Activated T-cell treated with anti-CD3 and anti-CD28 coated beads, Interleukin-2, amount 50 U/mL, for 1 hour (primary cell): ENCODE data around the gene DHRSX.
A peak's percentile ranks its signal among the peaks of the same experiment; 100 is the strongest.
"Not testable (repeated sequence)": the region's sequence is repeated elsewhere in the genome, so short reads cannot be mapped to it uniquely, and the experiment has no call there.

Source experiments
- DNase-seq: peaks from one replicate; pipeline ENCODE4 v3.0.0-alpha.2; 2020

The DHRSX gene, protein sequence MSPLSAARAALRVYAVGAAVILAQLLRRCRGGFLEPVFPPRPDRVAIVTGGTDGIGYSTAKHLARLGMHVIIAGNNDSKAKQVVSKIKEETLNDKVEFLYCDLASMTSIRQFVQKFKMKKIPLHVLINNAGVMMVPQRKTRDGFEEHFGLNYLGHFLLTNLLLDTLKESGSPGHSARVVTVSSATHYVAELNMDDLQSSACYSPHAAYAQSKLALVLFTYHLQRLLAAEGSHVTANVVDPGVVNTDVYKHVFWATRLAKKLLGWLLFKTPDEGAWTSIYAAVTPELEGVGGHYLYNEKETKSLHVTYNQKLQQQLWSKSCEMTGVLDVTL

DNA sequence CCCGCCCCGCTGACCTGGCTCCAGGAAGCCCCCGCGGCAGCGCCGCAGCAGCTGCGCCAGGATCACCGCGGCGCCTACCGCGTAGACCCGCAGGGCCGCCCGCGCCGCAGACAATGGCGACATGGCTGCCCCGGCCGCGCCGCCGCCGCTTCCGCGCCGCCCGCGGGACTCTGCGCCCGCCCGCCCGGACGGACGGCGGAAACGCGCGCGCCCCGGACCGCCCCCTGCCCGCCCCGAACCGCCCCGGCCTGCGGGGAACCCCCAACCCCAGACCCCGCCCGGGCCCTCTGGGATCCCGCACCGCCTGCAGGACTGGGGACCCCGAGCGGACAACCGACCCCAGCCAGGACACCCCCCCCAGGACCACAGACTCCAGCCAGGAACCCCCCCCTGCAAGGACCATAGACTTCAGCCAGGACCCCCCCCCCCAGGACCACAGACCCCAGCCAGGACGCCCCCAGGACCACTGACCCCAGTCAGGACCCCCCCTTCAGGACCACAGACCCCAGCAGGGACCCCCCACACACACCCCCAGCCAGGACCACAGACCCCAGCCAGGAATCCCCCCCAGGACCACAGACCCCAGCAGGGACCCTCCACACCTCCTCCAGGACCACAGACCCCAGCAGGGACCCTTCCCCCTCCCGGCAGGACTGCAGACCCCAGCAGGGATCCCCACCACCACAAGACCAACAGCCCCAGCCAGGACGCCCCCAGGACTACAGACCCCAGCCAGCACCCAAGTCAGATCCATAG is at the start of gene DHRSX, which contains the start of gene ZBED1:
DHRSX (minus strand) TSS at position 174 of the 756 bp plus-strand sequence; CDS start at position 123, 51 bp downstream.
ZBED1 (minus strand) TSS at position 174 of the 756 bp plus-strand sequence. CDS start 10,257 bp downstream, outside the sequence.
- peak; percentile 62 for DNase-seq

DNA sequence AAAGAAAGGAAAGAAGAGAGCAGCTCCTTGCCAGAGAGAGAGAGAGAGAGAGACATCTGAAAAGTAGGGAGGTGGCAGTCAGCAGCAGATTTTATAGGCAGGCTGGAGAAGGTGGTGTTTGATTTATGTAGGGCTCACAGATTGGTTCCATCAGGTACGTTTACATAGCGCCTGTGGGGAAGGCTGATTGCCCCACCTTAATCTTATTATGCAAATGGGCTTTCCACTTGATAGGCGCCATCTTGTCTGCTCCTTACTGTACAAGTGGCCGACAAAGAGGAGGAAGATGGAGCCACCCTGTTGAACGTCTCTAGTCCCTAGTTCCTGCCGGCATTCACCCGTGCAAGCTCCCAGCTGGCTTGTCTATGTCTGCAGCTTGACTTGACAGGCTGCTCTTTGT is 49.1 kb upstream of the DHRSX start:
- DNase-seq: no peak

DNA sequence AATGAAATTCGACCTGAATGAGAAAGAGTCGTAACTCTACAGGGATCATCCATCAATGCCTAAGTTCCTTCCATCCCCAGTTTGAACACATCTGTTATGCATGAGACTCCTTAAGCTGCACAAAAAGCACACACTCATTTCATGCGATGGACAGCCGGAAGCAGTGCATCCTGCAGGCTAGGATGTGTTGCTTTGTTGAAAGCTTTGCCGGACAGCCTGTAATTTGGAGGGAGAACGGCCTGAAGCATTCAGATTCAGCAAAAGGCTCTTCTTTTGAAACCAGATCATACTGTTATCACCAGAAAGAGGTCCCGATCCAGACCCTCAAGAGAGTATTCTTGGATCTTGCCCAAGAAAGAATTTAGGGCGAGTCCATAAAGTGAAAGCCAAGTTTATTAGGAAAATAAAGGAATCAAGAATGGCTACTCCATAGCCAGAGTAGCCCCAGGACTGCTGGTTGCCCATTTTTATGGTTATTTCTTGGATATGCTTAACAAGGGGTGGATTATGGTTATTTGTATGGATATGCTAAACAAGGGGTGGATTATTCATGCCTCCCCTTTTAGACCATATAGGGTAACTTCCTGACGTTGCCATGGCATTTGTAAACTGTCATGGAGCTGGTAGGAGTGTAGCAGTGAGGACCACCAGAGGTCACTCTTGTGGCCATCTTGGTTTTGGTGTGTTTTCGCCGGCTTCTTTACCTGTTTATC is 48.1 kb upstream of the DHRSX start:
- DNase-seq: no peak

DNA sequence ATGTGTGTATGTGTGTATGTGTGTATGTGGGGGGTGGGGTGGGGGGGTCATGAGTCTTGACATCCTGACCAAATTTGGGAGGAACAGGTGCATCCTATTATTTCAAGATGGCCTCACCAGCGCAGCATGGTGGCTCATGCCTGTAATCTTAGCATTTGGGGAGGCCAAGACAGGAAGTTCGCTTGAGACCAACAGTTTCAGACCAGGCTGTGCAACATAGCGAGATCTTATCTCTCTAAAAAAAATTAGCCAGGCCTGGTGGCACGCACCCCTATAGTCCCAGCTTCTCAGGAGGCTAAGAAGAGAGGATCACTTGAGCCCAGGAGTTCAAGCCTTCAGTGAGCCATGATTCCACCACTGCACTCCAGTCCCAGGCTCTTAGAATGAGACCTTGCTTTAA is 47.0 kb upstream of the DHRSX start:
- no peak for DNase-seq

DNA sequence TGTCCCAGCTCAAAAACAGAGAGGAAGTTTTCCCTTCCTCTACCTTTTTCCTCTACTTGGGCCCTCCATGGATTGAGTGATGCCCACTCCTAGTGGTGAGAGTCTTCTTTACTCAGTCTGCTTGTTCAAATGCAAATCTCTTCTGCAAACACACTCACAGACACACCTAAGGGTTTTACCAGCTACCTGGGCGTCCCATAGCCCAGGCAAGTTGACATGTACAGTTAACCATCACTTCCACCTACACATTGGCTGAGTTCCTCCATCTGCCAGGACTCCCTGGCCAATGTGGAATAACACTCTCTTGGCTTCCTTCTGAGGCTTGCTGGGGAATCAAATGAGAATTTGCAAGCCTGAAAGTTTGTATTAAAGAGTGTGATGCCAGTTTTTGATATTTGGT is 45.7 kb upstream of the DHRSX start:
- no peak for DNase-seq

DNA sequence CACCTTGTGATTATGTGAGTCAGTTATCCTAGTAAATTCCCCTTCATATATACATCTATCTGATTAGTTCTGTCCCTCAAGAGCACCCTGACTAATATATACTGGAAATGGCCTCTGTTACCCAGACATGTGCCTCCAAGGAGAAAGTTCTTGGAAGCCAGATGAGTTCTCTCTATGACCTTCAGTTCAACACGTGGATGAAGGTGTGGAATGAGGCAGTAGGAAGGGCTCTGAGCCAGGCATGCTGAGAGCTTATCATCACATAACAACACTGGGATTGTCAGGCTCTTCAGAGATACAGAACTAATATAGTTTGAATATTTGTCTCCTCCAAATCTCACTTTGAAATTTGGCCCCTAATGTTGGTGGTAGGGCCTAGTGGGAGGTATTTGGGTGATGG is 44.4 kb upstream of the DHRSX start:
- no peak for DNase-seq

DNA sequence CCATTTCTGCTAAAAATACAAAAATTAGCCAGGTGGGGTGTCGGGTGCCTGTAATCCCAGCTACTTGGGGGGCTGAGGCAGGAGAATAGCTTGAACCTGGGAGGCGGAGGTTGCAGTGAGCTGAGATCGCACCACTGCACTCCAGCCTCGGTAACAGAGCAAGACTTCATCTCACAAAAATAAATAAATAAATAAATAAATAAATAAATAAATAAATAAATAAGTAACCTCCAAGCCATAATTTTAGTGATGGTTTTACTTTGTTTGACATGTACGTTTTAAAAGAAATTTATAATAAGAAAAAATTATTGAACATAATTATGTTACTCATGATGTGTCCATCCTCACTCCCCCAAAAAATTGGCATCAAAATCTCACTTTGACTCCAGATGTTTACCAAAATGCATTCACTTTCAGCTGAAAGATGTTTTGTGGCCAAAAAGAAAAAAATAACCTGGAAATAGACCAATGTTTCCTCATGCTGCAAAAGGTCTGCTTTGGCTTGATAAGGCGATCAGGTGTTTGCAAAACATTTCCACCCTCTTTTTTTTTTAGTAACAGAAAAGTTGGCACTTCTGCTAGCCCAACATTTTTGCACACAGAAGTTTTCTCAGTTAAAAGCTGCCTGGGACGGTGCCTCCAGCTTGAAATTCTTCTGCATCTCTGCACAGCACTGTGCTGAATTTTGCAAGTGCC is 42.2 kb upstream of the DHRSX start:
- no peak for DNase-seq

DNA sequence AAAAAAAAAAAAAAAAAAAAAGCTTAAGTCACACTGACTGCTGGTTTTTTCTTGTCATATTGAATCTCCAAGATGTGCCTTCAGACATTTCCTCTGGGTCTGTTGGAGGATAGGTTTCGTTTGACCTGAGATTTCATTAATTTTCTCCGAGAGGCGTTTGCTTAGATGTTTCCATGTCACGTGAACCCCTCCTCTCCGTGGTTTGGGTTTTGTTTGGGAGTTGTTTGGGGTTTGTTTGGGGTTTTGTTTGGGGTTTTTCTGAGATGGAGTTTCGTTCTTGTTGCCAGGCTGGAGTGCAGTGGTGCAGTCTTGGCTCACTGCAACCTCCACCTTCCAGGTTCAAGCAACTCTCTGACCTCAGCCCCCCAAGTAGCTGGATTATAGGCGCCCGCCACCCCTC is 40.8 kb upstream of the DHRSX start:
- DNase-seq: no peak

DNA sequence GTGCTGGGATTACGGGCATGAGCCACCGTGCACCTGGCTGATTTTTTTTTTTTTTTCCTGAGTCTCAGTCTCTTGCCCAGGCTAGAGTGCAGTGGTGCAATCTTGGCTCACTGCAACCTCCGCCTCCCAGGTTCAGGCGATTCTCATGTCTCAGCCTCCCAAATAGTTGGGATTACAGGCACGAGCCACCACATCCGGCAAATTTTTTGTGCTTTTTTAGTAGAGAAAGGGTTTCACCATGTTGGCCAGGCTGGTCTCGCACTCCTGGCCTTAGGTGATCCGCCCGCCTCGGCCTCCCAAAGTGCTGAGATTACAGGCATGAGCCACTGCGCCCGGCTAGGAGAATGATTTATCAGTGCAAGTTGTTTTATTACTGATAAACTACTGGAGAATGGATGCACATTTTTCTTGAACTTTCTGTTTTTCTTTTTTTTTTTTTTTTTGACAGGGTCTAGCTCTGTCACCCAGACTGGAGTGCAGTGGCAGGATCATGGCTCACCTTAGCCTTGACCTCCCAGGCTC is 39.7 kb upstream of the DHRSX start:
- DNase-seq: no peak

DNA sequence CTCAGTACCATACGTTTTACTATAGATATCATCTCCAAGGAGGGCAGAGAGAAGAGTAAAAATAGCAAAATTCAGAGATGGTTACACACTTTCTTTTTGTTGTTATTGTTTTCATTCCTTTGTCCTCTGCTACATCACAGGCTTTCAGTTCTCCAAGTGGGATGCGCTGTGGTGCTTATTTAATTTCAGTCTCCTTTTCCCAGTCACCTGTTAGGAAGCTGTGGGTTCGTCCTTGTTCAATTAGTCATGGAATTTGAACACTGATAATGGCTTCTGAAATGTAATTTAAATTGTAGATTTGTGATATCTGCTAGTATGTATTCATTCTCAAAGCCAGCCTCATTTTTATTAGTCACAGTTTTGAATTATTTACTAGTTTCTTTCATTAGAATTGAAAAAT is 38.8 kb upstream of the DHRSX start:
- DNase-seq: no peak

DNA sequence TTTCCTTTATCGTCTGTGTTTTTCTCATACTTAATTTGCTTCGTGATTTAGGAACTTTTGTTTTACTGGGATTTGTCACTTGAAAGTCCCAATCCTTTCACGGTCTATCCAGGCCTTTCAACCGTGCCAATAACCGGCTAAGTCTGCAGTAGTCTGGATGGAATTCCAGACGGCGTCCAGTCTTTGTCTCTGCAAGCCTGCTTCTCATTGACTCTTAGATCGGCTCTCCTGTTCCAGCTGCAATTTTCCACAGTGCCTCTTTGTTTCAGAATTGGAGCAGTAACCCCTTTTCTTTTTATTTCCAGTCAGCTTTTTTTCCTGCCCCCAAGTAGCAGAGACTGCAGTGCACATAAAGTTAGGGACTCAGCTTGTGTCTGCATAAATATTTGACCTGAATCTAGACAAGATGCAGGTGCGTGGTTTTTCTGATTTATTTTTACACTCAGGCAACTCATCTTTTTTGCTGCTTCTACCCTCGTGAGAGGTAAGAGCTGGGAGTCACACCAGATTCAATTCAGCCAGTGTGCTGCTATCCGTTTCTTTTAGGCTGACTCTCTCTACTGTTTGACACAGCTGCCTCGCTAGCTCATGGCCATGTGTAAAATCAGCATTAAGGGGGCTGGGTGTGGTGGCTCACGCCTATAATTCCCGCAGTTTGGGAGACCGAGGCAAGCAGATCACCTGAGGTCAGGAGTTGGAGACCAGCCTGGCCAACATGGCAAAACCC is 37.4 kb upstream of the DHRSX start:
- no peak for DNase-seq

DNA sequence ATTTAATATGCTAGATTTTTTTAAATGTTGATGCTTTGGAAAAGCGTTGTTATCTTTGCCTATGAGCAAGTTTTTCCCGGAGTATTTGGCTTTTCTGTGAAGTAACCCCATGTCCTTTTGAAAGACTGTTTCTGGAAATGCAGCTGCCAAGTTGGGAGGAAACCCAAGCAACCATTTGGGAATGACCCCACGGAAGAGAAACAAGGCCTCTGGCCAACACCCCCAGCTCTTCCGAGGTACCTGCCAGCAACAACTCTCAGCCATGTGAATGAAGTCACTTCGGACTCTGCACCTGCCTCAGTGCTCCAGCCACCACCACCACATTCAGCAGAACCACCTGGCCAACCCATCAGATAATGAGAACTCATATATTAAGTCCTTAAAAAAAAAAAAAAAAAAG is 36.2 kb upstream of the DHRSX start:
- DNase-seq: no peak

DNA sequence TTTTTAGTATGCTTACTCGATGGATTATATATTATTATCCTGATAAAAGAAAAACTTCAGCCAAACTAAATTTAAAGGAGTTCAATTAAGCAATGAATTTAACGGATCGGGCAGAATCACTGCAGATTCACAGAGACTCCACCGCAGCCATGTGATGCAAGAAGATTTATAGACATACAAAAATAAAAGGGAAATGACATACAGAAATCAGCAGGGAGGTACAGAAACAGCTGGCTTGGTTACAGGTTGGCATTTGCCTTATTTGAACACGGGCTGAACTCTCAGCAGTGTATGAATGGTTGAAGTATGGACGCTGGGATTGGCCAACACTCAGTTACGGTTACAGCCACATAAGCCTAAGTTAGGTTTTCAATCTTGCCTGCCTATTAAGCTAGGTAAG is 35.4 kb upstream of the DHRSX start:
- no peak for DNase-seq

DNA sequence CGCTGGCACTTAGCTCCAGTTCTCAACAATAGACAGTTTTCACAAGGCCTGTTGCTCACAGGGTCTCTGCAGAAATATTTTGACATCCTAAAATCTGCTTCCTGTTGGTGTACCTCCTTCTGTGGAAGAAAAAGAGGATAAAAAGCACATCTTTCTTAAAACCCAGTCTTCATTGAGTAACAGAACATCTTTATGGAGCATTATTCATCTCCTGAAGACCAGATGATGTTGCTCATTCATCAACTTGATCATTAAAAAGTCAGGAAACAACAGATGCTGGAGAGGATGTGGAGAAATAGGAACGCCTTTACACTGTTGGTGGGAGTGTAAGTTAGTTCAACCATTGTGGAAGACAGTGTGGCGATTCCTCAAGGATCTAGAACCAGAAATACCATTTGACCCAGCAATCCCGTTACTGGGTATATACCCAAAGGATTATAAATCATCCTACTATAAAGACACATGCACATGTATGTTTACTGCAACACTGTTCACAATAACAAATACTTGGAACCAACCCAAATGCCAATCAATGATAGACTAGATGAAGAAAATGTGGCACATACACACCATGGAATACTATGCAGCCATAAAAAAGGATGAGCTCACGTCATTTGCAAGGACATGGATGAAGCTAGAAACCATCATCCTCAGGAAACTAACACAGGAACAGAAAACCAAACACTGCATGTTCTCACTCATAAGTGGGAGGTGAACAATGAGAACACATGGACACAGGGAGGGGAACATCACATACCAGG is 33.7 kb upstream of the DHRSX start:
- not testable (repeated sequence) for DNase-seq

DNA sequence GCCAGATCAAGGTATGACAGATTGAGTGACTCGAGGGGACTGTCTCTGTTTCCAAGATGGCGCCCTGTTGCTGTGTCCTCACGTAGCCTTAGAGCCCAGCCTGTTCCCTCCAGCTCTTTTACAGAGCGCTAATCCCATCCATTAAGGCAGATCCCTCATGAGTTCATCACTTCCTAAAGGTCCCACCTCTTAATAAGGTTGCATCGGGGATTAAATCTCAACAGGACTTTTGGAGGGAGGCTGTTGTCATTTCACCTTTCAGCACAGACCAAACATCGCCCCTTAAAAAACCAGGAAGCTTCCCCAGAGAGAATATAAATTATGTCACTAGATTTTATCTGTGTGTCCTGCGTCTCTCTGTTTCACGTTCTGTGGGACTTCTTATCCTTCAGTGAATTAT is 32.6 kb upstream of the DHRSX start:
- no peak for DNase-seq

DNA sequence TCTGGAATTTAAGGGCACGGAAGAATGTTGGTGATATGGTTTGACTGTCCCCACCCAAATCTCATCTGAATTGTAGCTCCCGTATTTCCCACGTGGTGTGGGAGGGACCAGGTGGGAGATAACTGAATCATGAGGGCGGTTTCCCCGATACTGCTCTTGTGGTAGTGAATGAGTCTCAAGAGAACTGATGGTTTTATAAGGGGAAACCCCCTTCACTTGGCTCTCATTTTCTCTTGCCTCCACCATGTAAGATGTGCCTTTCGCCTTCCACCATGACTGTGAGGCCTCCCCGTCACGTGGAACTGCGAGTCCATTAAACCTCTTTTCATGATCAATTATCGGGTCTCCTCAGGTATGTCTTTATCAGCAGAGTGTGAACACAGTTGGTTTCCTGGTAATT is 25.6 kb upstream of the DHRSX start:
- no peak for DNase-seq

DNA sequence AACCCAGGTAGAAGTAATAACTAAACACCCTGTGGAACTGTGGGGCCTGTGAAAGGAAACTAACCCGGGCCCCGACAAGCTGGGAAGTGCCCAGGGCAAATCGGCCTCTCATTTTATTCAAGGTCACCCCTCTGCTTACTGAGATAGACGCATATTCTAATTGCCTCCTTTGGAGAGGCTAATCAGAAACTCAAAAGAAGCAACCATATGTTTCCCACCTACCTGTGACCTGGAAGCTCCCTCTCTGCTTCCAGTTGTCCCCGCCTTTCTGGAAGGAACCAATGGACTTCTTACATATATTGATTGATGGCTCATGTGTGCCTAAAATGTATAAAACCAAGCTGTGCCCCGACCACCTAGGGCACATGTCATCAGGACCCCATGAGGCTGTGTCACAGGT is 23.1 kb upstream of the DHRSX start:
- DNase-seq: no peak

DNA sequence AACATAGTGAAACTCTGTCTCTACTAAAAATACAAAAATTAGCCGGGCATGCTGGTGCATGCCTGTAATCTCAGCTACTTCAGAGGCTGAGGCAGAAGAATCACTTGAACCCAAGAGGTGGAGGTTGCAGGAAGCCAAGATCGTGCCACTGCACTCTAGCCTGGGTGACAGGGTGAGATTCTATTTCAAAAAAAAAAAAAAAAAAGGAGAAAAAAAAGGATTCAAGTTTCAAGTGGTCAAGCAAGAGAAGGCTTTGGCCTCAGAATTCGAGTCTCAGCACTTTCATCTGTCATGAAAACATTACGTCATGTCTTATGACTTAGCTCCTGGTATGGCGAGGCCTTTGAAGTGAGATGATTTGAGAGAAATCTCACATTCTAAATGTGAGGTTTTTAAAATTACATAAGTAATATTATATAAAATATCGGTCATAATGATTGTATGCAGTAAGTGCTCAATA is 21.2 kb upstream of the DHRSX start:
- no peak for DNase-seq

DNA sequence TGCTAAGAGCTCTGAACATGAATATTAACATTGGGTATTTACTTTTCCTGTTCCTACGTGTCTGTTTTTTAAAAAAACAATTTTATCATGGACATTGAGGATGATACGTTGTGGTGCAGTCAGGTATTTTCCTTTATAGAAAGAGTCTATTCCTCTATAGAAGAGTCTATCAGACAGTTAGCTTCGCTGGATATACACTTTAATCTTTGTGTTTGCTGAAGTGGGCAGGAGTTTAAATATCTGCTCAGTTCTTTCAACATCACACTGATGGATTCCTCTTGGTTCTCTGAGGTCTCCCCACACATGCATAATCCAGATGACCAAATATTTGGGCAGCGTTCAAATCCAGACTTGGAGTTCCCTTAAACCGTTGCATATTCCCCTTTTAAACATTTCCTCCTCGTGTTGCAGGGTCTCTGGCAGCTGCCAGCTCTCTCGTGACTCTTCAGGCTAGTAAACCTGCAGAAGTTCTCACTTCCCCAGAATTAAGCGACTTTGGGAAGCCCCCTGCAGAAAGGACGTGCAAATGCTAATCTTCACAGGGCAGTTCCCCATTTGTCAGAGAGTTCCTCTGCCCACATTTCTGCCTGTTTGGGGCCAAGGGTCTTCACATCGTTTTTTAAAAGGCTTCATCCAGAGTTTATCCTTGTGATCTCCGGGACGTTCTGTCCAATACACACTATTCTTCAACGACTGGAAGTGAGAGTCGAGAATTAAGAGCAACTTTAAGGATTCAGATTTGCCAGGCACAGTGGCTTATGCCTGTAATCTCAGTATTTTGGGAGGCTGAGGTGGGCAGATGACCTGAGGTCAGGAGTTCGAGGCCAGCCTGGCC is 20.5 kb upstream of the DHRSX start:
- DNase-seq: no peak

DNA sequence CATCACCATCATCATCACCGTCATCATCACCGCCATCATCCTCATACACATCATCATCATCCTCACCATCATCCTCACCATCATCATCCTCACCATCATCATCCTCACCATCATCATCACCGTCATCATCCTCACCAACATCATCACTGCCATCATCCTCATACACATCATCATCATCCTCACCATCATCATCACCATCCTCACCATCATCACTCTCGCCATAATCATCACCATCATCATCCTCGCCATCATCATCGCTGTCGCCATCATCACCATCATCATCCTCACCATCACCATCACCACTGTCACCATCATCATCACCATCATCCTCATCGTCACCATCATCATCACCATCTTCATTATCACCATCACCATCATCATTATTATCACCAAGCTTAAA is 19.8 kb upstream of the DHRSX start:
- no peak for DNase-seq
